Chondrocyte (in vitro differentiated cells): Measurements from ENCODE around the gene RBM5. TPM values are rescaled to one million over a fixed set of nuclear protein-coding genes. Genes with fewer than 3 reads are reported as not detected.
A peak's percentile ranks its signal among the peaks of the same experiment; 100 is the strongest.

Source experiments
- DNase-seq: peaks from one replicate; pipeline ENCODE4 v3.0.0; 2021; ENCODE audit warnings: mixed read lengths, low spot score
- H3K27ac Mint-ChIP-seq: one replicate; pipeline ENCODE4 v1.8.0; 2021; ENCODE audit warnings: mild to moderate bottlenecking, moderate library complexity, mixed read lengths; ENCODE audit not compliant: unreplicated experiment
- H3K27me3 Mint-ChIP-seq: 2 replicates; pipeline ENCODE4 v1.8.0; 2021; ENCODE audit warnings: low read depth, mixed read lengths
- H3K36me3 Mint-ChIP-seq: 2 replicates; pipeline ENCODE4 v1.8.0; 2021; ENCODE audit warnings: low read depth, mixed read lengths
- H3K4me1 Mint-ChIP-seq: 2 replicates; pipeline ENCODE4 v1.8.0; 2021; ENCODE audit warnings: low read depth, mild to moderate bottlenecking, mixed read lengths
- H3K4me3 Mint-ChIP-seq: one replicate; pipeline ENCODE4 v1.8.0; 2021; ENCODE audit warnings: mild to moderate bottlenecking, moderate library complexity, mixed read lengths; ENCODE audit not compliant: unreplicated experiment
- H3K9me3 Mint-ChIP-seq: 2 replicates; pipeline ENCODE4 v1.8.0; 2021; ENCODE audit warnings: low read depth, mixed read lengths
- total RNA-seq: library from RNA; stranded (reverse); gene quantifications from 3 replicates; pipeline ENCODE4 v1.2.1, GENCODE V29; 2021
- TF ChIP-seq, protein P1 (sequence below): fragments of 200-600 bp; sonication (generic); IDR thresholded peaks from 2 replicates; pipeline ENCODE4 v1.5.0; 2021; ENCODE audit warnings: antibody characterized with exemption, mild to moderate bottlenecking, moderate library complexity

RBM5 gene
- total RNA-seq, 1 donor from 2014 or later, result 127 TPM

DNA sequence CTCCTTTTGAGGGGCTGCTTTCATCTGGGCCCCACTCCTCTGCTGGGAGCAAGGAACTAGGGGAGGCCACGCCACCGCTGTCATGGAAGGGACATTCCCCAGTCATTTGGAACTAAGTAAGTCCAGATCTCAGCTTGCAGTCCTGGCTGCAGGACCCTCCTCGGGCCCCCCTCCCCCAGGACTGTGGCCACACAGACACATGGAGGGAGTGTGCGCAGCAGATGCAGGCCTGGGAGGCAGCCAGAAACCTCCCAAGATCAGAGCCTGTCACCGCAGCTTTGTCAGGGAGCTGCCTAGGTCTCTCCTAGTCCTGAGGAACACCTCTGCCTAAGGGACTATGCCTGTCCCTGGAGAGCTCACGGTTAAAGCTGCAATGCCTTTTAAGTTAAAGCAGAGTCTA is 59.1 kb downstream of the RBM5 start:
- H3K4me3 Mint-ChIP-seq, result no peak overlapping the region

DNA sequence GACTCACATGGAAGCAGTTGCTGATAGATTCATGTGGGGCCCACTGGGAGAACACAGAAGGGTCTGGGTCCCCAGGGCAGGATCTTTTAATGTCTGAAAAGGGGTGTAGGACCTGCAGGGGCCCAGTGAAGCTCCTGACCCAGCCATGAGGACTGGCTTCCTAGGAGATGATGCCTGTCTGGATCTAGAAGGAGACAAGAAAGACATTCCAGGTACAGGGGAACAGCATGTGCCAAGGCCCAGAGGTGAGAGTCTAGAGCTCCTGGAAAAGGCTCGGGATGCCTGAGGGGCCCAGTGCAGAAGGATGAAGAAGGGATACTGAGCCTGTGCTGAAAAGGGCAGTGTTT is 61.7 kb downstream of the RBM5 start:
- H3K36me3 Mint-ChIP-seq, result peaks cover 2% of the 10 kb centered on the region
- H3K4me1 Mint-ChIP-seq, result peaks cover 14% of the 10 kb centered on the region
- no peak for DNase-seq
- no peaks in the 10 kb centered on the region for H3K9me3 Mint-ChIP-seq
- TF ChIP-seq, protein P1, sequence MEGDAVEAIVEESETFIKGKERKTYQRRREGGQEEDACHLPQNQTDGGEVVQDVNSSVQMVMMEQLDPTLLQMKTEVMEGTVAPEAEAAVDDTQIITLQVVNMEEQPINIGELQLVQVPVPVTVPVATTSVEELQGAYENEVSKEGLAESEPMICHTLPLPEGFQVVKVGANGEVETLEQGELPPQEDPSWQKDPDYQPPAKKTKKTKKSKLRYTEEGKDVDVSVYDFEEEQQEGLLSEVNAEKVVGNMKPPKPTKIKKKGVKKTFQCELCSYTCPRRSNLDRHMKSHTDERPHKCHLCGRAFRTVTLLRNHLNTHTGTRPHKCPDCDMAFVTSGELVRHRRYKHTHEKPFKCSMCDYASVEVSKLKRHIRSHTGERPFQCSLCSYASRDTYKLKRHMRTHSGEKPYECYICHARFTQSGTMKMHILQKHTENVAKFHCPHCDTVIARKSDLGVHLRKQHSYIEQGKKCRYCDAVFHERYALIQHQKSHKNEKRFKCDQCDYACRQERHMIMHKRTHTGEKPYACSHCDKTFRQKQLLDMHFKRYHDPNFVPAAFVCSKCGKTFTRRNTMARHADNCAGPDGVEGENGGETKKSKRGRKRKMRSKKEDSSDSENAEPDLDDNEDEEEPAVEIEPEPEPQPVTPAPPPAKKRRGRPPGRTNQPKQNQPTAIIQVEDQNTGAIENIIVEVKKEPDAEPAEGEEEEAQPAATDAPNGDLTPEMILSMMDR, result no peak
- H3K27ac Mint-ChIP-seq, result no peak overlapping the region
- peaks cover 3% of the 10 kb centered on the region for H3K27me3 Mint-ChIP-seq
- no peak overlapping the region for H3K4me3 Mint-ChIP-seq

More for the DNA sequence above, 59.1 kb downstream of the RBM5 start:
- TF ChIP-seq, protein P1, result no peak
- no peaks in the 10 kb centered on the region for H3K9me3 Mint-ChIP-seq
- peaks cover 3% of the 10 kb centered on the region for H3K27me3 Mint-ChIP-seq
- no peak overlapping the region for H3K27ac Mint-ChIP-seq
- DNase-seq, result no peak
- H3K36me3 Mint-ChIP-seq, result peaks cover 2% of the 10 kb centered on the region
- H3K4me1 Mint-ChIP-seq, result peaks cover 7% of the 10 kb centered on the region

DNA sequence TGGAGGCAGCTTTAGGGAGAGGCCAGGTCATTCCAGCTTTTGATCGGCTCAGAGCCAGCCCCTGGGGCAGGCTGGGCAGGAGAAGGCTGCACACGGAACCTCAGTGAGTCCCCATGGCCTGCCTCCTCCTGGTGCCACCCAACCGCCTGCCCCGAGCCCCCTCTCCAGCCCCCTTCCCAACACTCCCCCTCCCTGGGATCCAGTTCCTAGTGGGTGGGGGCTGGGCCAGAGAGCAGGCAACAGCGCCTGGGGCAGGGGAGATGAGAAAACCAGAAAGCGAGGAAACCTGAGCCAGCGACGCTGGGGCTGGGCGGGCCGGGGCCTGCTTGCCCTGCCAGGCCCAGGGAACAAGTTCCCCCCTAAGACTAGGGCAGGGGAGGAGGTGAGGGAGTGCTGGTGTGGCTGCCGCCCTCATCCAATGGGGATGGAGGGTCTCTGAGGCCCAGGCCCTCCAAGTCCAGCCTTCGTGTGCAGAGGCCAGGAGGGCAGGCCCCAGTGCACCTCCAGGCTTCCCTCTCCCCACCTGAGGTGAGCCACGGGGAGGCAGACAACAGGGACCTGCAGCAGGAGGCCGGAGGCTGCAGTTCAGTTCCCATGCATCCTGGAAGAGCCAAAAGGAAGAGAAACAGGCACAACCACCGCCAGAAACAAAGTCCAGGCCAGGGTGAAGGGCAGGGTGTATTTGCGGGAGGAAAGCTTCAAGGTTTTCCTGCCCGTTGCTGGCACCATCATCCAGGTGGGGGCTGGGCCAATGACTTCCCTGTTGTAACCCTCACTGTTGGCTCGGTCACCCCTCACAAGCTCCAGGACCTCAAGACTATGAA is 62.4 kb downstream of the RBM5 start:
- TF ChIP-seq, protein P1, result no peak
- Mint-ChIP-seq H3K27me3 (peaks cover 3% of the 10 kb centered on the region), H3K36me3 (peaks cover 2% of the 10 kb centered on the region), H3K27ac (no peak overlapping the region), H3K4me1 (peaks cover 19% of the 10 kb centered on the region), H3K9me3 (no peaks in the 10 kb centered on the region), H3K4me3 (no peak overlapping the region)
- no peak for DNase-seq

DNA sequence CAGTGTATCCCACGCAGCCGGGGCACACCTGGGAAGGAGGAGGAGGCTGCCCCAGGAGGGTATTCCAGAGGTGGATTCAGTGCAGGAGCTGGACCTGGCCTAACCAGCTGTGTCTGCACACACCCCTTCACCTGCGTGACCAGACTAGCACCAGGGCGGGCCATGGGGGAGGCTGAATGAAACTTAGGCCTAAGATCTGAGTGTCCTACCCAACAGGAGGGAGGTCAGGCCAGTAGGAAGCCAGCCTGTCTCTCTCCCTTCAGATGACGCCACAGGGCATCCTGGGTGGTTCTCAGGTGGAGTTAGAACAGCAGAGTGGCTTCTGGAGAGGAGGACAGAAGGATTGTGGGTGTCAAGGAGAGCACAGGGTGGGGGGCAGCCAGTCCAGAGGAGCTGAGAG is 63.0 kb downstream of the RBM5 start:
- H3K4me3 Mint-ChIP-seq, result no peak overlapping the region

DNA sequence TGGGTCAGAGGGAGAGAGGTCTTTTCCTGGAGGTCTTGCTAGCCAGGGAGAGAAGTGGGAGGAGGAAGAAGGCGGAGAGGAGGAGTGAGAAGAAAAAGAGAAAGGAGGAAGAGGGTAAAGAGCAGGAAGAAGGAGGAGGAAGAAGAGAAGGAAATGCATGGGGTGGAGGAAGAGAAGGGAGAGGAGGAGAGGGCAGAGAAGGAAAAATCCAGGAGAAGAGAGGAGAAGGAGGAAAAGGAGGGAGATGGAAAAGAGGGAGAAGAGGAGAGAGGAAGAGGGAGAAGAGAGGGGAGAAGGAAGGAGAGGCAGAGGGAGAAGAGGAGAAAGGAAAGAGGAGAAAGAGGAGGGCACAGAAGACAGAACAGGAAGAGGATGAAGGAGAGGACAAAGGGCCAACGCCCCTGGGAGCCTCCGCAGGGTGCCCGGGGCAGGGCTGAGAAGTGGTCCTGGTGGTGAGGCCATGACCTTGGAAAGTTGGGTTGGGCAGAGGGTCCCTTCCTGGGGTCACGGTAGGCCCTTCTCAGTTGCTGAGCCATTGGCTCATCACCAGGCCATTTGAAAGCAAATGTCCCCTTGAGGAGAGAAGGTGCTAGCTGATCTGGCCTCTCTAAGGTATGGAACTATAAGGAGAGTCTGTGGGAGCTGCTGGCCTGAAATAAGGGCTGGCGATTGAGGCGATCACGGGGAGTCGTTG is 65.2 kb downstream of the RBM5 start:
- no peaks in the 10 kb centered on the region for H3K9me3 Mint-ChIP-seq
- no peak overlapping the region for H3K27ac Mint-ChIP-seq
- no peaks in the 10 kb centered on the region for H3K36me3 Mint-ChIP-seq
- DNase-seq, result no peak
- peak overlapping the region; percentile 59 for H3K4me3 Mint-ChIP-seq
- H3K4me1 Mint-ChIP-seq, result peaks cover 42% of the 10 kb centered on the region
- TF ChIP-seq, protein P1, result no peak
- no peaks in the 10 kb centered on the region for H3K27me3 Mint-ChIP-seq

More for the DNA sequence above, 63.0 kb downstream of the RBM5 start:
- H3K36me3 Mint-ChIP-seq, result peaks cover 2% of the 10 kb centered on the region
- no peak overlapping the region for H3K27ac Mint-ChIP-seq
- TF ChIP-seq, protein P1, result no peak
- H3K27me3 Mint-ChIP-seq, result peaks cover 3% of the 10 kb centered on the region
- no peaks in the 10 kb centered on the region for H3K9me3 Mint-ChIP-seq
- peaks cover 24% of the 10 kb centered on the region for H3K4me1 Mint-ChIP-seq
- DNase-seq, result no peak
